ENCODE data around the gene PSPH. TPM values are rescaled to one million over a fixed set of nuclear protein-coding genes. Genes with fewer than 3 reads are reported as not detected.

Gene PSPH
- total and polyA plus RNA-seq, 2 donors (not counting 3 experiments of a cell fraction or from before 2014, with no cell fraction given), result 11.8 to 24.2 TPM

DNA sequence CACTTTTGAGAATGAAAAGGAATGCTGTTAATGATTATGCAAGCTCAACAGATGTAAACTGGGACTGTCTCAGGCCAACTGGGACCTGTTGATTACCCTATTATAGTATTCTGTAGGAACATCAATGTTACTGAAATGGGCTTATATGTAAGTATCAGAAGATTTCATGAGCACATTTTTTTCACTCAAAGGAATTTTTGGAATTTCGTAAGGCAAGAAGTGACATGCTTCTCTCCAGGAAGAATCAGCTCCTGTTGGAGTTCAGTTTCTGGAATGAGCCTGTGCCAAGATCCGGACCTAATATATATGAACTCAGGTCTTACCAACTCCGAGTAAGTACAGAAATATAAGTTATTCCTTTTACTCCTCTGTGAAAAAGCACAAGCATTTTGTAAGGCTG, 67.7 kb downstream of the PSPH start:
- dilution Hi-C loops (cut with MboI; ENCODE audit: extremely low pct_ligation_motif_present, low sequenced_read_pairs), result no loop called here
- Histone ChIP-seq H3K79me2 (ENCODE audit: control insufficient read depth, insufficient read depth, low read length) (no peaks in the 10 kb centered on the region), H3K27ac (ENCODE audit: insufficient read depth, low read depth, low read length) (no peak overlapping the region), H3K27me3 (ENCODE audit: control insufficient read depth in 2 of 2, insufficient read depth in 2 of 2, low read length in 2 of 2) (no peaks in the 10 kb centered on the region), H3K36me3 (ENCODE audit: control insufficient read depth in 2 of 2, extremely low read depth in 1 of 2, insufficient read depth in 2 of 2, low read length in 2 of 2) (peaks cover 10 to 23% of the 10 kb centered on the region in 2 experiments), H3K9me3 (replicated peaks; ENCODE audit: control insufficient read depth, insufficient read depth, low read length) (no peaks in the 10 kb centered on the region), H3K4me2 (ENCODE audit: insufficient read depth, low read length) (no peak overlapping the region), H3K9ac (replicated peaks; ENCODE audit: extremely low read depth, insufficient read depth, low read length) (no peak overlapping the region), H4K20me1 (replicated peaks; ENCODE audit: control insufficient read depth, extremely low read depth, insufficient read depth, low read length) (no peaks in the 10 kb centered on the region), H2AFZ (ENCODE audit: low read depth, low read length) (no peak overlapping the region), H3K4me3 (replicated peaks in 1 of 3; ENCODE audit: insufficient read depth in 1 of 3, low read depth in 1 of 3, low read length in 3 of 3) (no peak overlapping the region), H3K4me1 (ENCODE audit: control insufficient read depth, extremely low read depth, insufficient read depth, low read length) (no peaks in the 10 kb centered on the region), H3K9me1 (replicated peaks; ENCODE audit: control insufficient read depth, extremely low read depth, insufficient read depth, low read length) (no peaks in the 10 kb centered on the region)
- TF ChIP-seq POLR2AphosphoS5 (IDR thresholded peaks at IDR 0.05; ENCODE audit: insufficient read depth, low read depth, low read length) (no peak), FOS (IDR thresholded peaks at IDR 0.05; ENCODE audit: borderline replicate concordance, insufficient read depth, low read length) (no peak), POLR2A (IDR thresholded peaks at IDR 0.05; ENCODE audit: low read depth, low read length) (no peak), GATA2 (IDR thresholded peaks at IDR 0.05; ENCODE audit: insufficient read depth, insufficient read length, low read depth, low read length) (no peak), MYC (IDR thresholded peaks at IDR 0.05; ENCODE audit: low read depth, low read length) (no peak), JUN (IDR thresholded peaks at IDR 0.05; ENCODE audit: borderline replicate concordance, insufficient read depth, insufficient read length, low read depth) (no peak), EZH2 (IDR thresholded peaks at IDR 0.05; ENCODE audit: borderline replicate concordance, low read depth, low read length, severe bottlenecking) (no peak)
- TF ChIP-seq, protein P1, sequence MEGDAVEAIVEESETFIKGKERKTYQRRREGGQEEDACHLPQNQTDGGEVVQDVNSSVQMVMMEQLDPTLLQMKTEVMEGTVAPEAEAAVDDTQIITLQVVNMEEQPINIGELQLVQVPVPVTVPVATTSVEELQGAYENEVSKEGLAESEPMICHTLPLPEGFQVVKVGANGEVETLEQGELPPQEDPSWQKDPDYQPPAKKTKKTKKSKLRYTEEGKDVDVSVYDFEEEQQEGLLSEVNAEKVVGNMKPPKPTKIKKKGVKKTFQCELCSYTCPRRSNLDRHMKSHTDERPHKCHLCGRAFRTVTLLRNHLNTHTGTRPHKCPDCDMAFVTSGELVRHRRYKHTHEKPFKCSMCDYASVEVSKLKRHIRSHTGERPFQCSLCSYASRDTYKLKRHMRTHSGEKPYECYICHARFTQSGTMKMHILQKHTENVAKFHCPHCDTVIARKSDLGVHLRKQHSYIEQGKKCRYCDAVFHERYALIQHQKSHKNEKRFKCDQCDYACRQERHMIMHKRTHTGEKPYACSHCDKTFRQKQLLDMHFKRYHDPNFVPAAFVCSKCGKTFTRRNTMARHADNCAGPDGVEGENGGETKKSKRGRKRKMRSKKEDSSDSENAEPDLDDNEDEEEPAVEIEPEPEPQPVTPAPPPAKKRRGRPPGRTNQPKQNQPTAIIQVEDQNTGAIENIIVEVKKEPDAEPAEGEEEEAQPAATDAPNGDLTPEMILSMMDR (IDR thresholded peaks at IDR 0.05; ENCODE audit: extremely low read depth in 1 of 2, insufficient read depth in 1 of 2, low read depth in 1 of 2, low read length in 2 of 2), result no peak
- TF ChIP-seq, protein P2, sequence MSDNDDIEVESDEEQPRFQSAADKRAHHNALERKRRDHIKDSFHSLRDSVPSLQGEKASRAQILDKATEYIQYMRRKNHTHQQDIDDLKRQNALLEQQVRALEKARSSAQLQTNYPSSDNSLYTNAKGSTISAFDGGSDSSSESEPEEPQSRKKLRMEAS (IDR thresholded peaks at IDR 0.05; ENCODE audit: insufficient read depth, insufficient read length), result no peak
- ChIA-PET POLR2A (no interaction called here), CTCF (interaction anchor here (2.0 kb wide), 1 partner anchor 19 kb away, joined by 8 read pairs; the partner anchor contains the start of gene NIPSNAP2)
- intact Hi-C loops (cut with micrococcal nuclease), result no loop called here
- FAIRE-seq (no peak), DNase-seq (ENCODE audit: low read depth, low spot score) (no peak)
- BruUV-seq (replicated peaks), result no TSS peak

Measured in endothelial cell of umbilical vein (primary cell).